IPS DF 6.9 (cell line): ENCODE measurements around the gene PLD6.

Source experiments
- DNase-seq: peaks from one replicate; pipeline ENCODE4 v3.0.0-alpha.2; 2013; ENCODE audit warnings: low read depth, low spot score
- H3K27ac ChIP-seq: one replicate; pipeline ENCODE4 v1.5.1; 2013; ENCODE audit warnings: low read length, control low read depth
- H3K27me3 ChIP-seq: 2 replicates; pipeline ENCODE4 v1.6.1; 2013; ENCODE audit warnings: mild to moderate bottlenecking, low read length; ENCODE audit not compliant: control insufficient read depth, insufficient read depth
- H3K36me3 ChIP-seq: 2 replicates; pipeline ENCODE4 v1.6.1; 2013; ENCODE audit warnings: low read length; ENCODE audit not compliant: control insufficient read depth, insufficient read depth
- H3K4me1 ChIP-seq: 2 replicates; pipeline ENCODE4 v1.6.1; 2013; ENCODE audit warnings: low read length; ENCODE audit not compliant: control insufficient read depth, insufficient read depth
- H3K4me3 ChIP-seq: 2 replicates; pipeline ENCODE4 v1.5.1; 2013; ENCODE audit warnings: mild to moderate bottlenecking, low read length
- H3K9me3 ChIP-seq: 2 replicates; pipeline ENCODE4 v1.6.1; 2013; ENCODE audit warnings: low read length, inconsistent platforms; ENCODE audit not compliant: control insufficient read depth, insufficient read depth
- WGBS: extraction: QIAGEN DNeasy Blood & Tissue Kit; methylation state at CpG from one replicate; pipeline ENCODE4 v1.1.7; 2013; ENCODE audit warnings: mixed read lengths, missing lambda C conversion rate; ENCODE audit not compliant: insufficient read length, insufficient coverage; 5-methylcytosine and 5-hydroxymethylcytosine counted together

Gene PLD6

DNA sequence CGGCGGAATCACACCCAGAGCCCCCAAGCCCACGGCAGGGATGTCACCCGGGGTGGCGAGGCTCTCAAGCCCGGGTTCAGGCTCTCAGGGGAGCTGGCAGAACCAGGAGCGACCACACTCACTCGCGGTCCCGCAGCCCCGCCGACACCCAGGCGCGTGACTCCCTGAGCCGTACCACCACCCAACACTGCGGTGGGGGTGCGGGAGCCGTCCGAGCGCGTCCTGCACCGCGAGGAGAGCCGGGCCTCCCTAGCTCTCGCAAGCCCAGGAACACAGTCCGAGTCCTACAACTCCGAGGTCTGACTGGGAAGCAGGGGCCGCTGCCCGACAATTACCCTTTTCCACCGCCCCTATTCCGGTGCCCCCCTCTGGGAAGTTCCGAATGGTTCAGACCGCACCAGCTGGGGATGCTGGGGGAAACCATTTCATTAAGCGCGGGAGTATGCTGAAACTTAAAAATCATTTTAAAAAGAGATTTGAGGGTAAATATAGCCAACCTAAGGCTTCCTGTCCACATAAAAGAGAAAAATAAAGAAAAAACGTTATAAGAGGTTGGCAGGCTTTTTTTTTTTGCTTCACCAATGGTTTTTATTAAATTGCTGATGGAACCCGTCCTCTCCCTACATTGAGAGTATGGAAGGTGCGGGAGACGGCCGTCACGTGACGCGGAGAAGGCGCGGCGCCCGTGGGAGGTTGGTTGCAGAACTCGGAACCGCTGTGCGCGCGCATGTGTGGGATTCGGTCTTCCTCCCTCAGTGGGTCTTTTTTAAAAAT is 31.1 kb upstream of the PLD6 start, which contains the start of gene FLCN:
TSS of gene FLCN (minus strand) at position 143 of the 774 bp plus-strand sequence. CDS start 9,031 bp downstream, outside the sequence.
- no peaks in the 10 kb centered on the region for H3K36me3 ChIP-seq
- H3K27me3 ChIP-seq: no peaks in the 10 kb centered on the region
- peak; percentile 57 for DNase-seq
- H3K9me3 ChIP-seq: no peaks in the 10 kb centered on the region
- WGBS: no CpG with 5 or more reads among the region's 53 CpGs
- H3K27ac ChIP-seq: no peak within 1 kb of the TSS
- H3K4me1 ChIP-seq: 0 out of 2 replicates have a peak, but pooled peaks cover 2% of the 10 kb centered on the region
- peak within 1 kb of the TSS; percentile 92 for H3K4me3 ChIP-seq

DNA sequence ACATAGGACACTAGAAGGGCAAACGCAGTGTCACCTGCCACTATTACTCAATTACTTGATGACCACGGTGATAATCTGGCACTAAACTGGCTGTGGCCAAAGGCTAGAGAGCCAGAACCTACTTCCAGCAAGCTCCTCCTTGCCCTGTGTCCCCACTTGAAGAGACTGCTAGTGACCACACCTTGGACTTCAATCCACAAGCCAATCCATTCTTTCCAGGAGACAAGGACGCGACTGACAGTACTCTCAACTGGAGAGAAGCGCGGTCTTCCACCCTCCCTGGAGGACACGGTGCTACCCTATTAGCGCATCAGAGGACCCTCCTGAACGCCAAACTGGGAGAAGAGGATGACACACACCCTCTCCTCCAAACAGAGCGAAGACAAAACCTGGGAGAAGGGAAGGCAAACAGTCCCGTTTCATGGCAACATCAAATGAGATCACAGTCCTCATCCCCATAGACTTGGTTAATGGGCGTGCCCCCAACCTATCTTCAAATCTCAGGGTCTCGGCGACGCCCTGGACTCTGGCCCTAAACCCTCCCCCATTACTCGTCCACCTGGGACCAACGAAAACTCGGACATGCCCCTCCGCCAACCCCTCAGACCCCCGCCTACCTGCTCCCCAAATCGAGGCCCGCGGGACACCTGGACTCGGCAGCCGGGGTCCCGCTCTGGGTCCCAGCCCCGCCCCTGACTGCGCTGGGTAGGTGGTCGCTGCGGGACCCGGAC is 30.3 kb upstream of the PLD6 start:
- Histone ChIP-seq H3K4me3 (peak overlapping the region; percentile 92), H3K27me3 (no peaks in the 10 kb centered on the region), H3K27ac (no peak overlapping the region), H3K36me3 (peaks cover 4% of the 10 kb centered on the region; the same call in 1 of the 2 replicates), H3K4me1 (0 out of 2 replicates have a peak, but pooled peaks cover 2% of the 10 kb centered on the region), H3K9me3 (no peaks in the 10 kb centered on the region)
- DNase-seq: no peak
- WGBS: no CpG with 5 or more reads among the region's 31 CpGs

DNA sequence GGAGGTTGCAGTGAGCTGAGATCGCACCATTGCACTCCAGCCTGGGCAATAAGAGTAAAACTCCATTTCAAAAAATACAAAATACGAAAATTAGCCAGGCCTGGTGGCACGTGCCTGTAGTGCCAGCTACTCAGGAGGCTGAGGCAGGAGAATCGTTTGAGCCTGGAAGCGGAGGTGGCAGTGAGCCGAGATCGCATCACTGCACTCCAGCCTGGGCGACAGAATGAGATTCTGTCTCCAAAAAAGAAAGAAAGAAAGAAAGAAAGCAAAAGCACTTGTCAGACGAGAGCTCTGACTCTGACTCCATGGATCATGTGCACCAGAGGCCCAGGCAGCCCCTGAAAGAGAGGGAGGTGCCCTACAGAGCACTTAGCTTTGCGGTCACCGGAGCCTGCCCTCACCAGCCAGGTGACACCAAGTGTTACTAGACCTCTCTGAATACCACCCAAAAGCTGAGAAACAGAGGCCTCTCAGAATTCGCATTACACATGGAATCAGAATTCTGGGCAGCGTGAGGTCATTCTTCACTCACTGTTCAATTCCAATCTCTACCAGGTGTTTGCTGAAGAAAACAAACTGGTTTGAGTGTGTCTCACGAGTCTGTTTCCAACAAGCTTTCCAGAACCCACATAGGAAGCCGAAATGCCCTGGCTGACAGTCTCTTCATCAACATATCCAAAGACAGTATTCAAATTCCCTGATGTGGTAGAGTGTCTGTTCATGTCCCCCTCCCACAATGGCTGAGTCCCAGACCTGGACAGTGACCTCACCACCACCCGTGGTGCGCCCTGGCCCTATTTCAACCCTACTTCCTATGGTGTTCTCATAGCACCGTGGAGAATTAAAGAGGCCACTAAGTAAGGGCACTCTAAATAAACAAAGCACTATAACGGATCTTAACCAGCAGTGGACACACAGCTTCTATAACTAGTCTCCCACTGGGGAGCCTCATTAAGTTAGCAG is 29.4 kb upstream of the PLD6 start:
- 0 out of 2 replicates have a peak, but pooled peaks cover 2% of the 10 kb centered on the region for H3K4me1 ChIP-seq
- no peaks in the 10 kb centered on the region for H3K27me3 ChIP-seq
- no peak overlapping the region for H3K27ac ChIP-seq
- no peak for DNase-seq
- H3K9me3 ChIP-seq: no peaks in the 10 kb centered on the region
- no CpG with 5 or more reads among the region's 19 CpGs for WGBS
- H3K36me3 ChIP-seq: peaks cover 4% of the 10 kb centered on the region; the same call in 1 of the 2 replicates
- H3K4me3 ChIP-seq: no peak overlapping the region

DNA sequence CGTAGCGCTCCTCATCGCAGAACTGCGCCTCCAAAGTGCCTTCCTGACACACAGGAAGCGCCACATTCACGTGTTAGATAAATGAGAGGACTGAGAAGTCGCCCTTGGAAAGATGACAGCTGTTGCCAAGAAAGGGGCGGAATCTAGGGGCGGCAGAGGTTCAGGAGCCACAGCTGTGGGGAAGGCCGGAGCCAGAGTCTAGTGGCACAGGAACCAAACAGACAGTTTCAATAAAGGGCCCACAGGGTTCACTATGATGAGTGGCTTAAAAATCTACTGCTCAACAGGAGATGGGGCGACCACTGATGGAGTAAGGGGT is 26.1 kb upstream of the PLD6 start:
- no CpG with 5 or more reads among the region's 11 CpGs for WGBS
- no peaks in the 10 kb centered on the region for H3K27me3 ChIP-seq
- H3K4me1 ChIP-seq: 0 out of 2 replicates have a peak, but pooled peaks cover 2% of the 10 kb centered on the region
- H3K9me3 ChIP-seq: no peaks in the 10 kb centered on the region
- no peak overlapping the region for H3K27ac ChIP-seq
- peaks cover 11% of the 10 kb centered on the region; the same call in 1 of the 2 replicates for H3K36me3 ChIP-seq
- DNase-seq: no peak
- no peak overlapping the region for H3K4me3 ChIP-seq

DNA sequence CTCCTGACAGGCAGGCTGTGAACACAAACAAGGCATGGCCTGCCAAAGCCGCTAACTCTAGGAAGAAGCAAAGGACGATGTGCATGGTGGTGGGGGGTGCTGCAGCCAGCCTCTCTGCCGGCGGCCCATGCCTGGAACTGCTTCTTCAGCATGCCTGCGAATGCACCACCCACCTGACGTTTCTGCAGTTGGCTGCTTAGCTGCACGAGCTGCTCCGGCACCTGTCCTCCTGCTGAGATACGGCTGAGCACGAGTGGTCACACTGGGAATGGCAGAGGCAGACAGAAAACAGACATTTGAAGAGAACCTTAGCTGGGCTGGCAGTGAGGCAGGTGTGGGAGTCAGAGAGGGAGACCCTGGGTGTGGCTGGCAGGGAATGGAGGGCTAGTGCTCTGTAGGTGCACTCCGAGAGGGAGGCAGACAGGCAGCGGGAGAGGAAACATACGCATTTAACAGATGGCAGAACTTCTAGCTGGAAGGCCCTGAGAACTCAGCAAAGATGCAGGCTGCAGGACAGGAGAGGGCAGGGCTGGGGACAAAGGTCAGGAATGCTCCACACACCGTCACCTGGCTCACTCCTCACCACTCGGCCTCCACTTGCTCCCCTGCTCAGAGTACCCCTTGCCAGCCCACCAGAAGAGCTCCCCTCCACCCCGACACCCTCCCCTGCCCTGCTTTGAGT is 25.6 kb upstream of the PLD6 start:
- Histone ChIP-seq H3K4me1 (0 out of 2 replicates have a peak, but pooled peaks cover 2% of the 10 kb centered on the region), H3K9me3 (no peaks in the 10 kb centered on the region), H3K27ac (no peak overlapping the region), H3K36me3 (peaks cover 13% of the 10 kb centered on the region; the same call in 1 of the 2 replicates), H3K4me3 (no peak overlapping the region), H3K27me3 (no peaks in the 10 kb centered on the region)
- no CpG with 5 or more reads among the region's 16 CpGs for WGBS
- DNase-seq: no peak

DNA sequence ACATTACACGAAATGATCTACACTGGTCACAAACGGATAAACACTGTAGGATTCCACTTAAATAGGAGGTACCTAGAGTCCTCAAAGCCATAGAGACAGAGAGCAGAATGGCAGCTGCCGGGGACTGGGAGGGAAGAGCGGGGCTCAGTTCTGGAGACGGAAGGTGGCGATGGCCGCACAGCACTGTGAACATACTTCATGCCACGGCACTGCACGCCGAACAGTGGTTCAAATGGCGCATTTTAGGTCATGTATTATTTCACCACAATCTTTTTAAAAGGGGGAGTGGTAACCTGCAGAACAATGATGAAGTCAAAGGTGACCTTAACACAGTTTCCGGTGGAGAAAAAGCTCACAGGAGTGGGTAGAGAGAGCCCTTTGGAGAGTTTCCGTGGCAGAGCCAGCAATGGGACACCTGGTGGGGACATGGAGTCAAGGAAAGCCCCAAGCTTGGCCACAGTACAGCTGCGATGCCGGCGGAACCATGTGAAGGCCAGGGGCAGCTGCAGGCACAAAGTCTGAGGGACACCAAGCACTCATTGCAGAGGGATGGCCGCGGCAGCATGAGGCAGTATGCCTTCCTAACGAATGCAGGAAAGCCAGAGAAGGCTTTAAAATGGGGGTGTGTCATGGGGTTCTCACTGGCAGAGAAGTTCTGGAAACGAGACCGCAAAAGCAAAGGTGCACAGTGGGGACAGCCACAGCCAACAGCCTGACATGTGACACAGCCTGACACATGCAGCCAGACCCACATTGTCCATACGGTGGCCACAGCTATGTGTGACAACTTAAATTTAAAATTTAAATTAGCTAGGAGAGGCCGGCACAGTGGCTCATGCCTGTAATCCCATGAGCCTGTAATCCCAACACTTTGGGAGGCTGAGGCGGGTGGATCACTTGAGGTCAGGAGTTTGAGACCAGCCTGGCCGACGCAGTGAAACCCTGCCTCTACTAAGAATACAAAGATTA is 23.6 kb upstream of the PLD6 start:
- peaks cover 26% of the 10 kb centered on the region for H3K36me3 ChIP-seq
- no CpG with 5 or more reads among the region's 26 CpGs for WGBS

DNA sequence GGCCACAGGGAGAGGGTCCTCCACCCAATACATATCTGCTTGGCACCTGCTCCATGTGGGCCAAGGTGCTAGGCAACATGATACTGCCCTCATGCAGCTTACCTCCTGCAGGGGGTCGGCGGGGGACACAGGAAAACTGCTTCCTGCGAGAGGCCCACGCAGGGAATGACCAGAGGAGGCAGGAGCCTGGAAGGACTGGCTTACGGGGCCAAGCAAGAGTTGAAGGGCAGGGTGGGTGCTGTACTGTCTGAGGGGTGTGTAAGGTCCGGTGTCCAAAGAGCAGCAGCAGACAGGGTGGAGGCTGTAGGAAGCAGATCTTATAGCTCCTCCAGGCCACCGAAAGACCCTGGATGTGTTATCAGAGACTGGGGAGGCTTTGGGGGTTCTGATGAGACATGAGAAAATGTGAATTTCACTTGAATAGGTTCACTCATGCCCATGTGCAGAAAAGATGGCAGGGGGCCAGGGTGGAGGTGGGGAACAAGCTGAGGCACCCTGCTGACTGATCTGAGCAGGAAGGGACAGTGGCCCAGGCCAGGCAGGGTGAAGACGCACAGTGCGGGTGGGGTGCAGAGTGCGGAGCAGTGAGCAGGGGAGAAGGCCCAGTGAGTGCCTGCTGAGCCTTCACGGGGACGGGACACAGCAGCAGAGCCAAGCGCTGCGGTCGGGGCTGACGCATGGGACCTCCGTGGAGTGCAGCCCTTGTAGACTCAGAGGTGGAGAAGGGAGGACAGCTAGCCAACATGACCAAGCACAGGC is 22.6 kb upstream of the PLD6 start:
- Histone ChIP-seq H3K4me3 (no peak overlapping the region), H3K27me3 (no peaks in the 10 kb centered on the region), H3K4me1 (no peaks in the 10 kb centered on the region), H3K9me3 (no peaks in the 10 kb centered on the region), H3K36me3 (peaks cover 30% of the 10 kb centered on the region), H3K27ac (no peak overlapping the region)
- WGBS: no CpG with 5 or more reads among the region's 17 CpGs
- no peak for DNase-seq

More for the DNA sequence above, 23.6 kb upstream of the PLD6 start:
- H3K27ac ChIP-seq: no peak overlapping the region
- H3K9me3 ChIP-seq: no peaks in the 10 kb centered on the region
- no peaks in the 10 kb centered on the region for H3K4me1 ChIP-seq
- H3K27me3 ChIP-seq: no peaks in the 10 kb centered on the region
- DNase-seq: no peak
- no peak overlapping the region for H3K4me3 ChIP-seq

DNA sequence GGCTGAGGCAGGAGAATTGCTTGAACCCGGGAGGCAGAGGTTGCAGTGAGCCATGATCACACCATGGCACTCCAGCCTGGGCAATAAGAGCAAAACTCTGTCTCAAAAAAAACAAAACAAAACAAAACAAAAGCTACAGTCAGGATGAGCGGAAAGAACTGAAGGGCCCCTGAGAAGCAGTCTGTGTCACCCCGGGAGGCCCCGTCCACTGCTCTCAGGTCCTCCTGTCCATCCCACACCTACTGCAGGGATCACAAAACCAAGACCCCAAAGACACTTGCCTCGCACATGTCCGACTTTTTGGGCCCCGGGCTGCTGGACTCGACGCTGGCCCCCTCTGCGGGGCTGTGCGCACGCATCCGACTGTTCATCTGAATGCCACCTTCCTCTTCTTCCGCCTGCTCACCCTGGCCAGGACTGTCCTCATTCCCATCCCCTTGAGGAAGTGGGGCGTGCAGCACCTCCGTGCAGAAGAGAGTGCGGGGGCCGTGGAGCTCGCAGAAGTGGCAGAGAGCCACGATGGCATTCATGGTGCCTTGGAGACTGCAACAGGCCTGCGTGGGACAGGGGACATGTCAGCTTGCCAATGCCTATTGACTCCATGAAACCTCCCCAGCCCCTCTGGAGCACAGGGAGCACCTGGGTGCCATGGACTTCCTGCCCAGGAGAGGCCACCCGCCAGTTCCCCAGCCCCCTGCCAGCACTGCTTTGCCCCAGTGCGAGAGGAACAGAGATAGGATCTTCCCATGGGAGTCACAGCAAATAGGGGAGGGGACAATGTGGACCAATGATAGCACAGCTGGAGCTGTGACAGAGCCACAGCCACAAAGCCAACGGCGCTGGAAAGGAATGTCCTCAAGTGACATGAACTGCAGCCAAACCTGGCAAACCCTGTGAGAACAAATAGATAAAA is 21.7 kb upstream of the PLD6 start:
- H3K36me3 ChIP-seq: peaks cover 35% of the 10 kb centered on the region
- H3K27ac ChIP-seq: no peak overlapping the region
- DNase-seq: no peak

More for the DNA sequence above, 21.7 kb upstream of the PLD6 start:
- Histone ChIP-seq H3K27me3 (no peaks in the 10 kb centered on the region), H3K4me1 (no peaks in the 10 kb centered on the region), H3K9me3 (no peaks in the 10 kb centered on the region), H3K4me3 (no peak overlapping the region)
- WGBS: no CpG with 5 or more reads among the region's 25 CpGs
